GM21526 (cell line): Measurements from ENCODE around the gene DMKN.

ENCODE experiments used
- ATAC-seq: cut with Tn5 transposase; IDR thresholded peaks from one replicate; pipeline ENCODE4 v1.9.1; 2021; ENCODE audit warnings: moderate library complexity; ENCODE audit not compliant: unreplicated experiment, low FRiP score

DMKN gene

DNA sequence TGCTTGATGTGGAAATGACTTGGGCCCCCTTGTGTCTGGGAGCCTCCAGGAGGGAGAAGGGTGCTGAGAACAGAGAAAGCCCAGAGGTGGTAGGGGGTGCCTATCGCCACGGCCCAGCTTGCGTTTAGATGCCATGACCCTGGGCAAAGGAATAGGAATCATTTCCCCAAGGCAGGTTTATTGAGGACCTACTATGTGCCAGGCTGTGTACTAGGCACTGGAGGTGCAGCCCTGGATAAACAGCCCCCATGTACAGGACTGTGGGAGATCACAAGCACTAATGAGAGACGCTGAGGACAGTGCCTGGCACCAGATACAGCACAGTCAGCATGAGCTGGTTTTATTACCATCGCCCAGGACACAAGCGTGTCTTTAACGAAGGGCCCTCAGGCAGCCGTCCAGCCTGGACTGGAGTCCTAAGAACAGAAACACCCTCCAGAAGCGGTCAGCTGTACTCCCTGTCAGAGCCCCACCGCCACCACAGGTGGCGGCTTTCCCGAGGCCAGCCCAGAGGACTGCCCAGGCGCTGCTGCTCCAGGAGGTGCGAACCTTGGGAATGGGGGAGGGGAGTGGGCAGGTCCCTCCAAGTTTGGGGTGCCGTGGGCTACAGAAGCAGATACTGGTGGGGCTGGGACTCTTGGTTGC, 36.6 kb upstream of the DMKN start:
- ATAC-seq = no peak

DNA sequence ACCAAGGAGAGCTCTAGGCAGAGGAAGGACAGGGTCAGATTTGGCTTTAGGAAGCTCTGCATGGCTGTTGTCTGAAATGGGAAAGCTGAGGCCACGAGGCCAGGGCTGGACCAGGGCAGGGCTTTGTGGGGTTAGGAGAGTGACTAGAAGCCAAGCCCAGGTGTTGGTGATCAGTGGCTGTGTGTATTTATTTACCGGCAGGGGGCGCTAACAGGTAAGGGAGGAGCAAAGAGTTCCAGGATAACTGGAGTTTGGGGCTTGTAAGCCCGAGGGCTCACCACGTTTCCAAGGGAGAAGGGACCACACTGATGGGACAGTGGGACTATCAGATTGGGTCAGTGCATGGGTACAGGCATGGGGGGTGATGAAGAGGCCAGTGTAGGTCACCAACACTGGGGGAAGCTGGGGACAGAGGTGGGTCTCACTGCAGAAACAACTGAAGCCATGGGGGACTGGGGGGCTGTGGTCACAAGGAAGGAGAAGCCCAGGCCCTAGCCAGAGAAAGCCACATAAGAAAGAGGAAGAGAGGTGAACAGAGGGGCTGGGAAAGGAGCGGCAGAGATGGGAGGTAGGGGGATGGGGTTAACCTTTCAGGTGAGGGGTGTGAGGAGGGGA, 35.8 kb upstream of the DMKN start:
- ATAC-seq = no peak

DNA sequence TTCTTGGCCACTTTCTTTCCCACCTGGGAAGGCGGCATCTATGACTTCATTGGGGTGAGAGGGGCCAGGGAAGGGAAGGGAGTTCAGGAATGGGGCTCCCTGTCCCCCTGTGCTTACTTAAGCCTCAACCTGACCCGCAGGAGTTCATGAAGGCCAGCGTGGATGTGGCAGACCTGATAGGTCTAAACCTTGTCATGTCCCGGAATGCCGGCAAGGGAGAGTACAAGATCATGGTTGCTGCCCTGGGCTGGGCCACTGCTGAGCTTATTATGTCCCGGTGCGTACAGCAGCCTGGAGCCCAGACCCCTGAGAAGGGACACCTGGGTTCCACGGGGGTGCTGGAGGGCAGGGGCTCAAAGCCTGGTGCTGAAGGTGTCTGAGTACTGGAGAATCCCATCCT, 33.1 kb upstream of the DMKN start:
- no peak for ATAC-seq

DNA sequence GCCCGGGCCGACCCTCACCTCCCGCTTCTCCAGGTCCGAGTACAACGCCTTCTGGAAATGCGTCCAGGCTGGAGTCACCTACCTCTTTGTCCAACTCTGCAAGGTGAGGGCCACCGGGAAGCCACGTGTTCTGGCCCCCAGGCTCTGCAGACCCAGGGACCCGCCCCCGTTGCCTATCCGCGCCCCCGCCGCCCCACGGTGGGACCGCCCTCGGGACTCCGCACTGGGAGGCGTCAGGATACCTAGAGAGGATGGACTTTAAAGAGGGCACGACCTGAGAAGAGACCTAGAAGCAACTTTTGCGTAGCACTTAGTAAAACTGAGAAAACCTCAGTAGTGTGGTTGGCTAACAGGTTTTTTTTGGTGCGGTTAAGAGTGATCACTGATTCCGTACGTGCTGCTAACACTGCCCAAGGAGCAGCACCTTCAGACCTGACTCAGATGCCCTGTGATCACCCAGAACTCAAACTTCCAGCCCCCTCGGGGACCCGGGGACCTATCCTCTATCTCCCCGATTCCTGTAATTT, 32.5 kb upstream of the DMKN start:
- ATAC-seq = no peak

DNA sequence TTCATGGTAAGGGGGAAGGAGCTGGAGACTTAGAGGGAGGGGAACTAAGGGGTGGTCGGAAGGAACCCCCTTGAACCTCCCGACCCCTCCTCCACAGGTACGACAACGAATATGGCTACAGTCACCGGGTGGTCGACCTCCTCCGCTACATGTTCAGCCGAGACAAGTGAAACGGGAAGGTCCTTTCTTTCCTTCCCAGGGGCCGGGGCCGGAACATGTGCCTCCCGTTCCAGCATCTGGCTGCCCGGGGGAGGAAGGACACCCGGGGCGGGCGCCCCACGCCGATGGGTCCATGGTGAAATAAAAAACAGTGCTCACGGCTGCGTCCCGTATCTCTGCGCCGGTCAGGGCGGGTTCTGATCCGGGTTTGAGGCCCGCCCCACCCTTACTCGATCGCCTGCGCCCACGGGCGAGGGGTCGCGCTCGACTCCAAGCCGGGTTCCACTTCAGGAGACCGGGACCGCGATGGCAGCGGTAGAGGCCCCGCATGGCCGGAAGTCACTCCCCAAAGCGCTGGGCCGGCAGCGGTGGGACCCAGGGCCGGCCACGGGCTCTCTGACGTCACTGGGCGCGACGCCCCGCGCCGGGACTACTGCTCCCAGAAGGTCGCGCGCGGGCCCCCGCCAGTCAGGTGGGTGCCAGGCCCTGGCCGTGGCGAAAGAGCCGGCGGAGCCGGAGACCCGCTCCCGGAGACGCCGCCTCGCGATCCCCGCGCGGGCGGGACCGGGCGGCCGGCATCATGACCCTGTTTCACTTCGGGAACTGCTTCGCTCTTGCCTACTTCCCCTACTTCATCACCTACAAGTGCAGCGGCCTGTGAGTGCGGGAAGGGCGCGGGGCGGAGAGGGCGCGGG, 31.8 kb upstream of the DMKN start, which contains the start of gene TMEM147:
TSS of gene TMEM147 (plus strand) at position 626 of the 854 bp plus-strand sequence. CDS start at position 740, 114 bp downstream.
- no peak for ATAC-seq

DNA sequence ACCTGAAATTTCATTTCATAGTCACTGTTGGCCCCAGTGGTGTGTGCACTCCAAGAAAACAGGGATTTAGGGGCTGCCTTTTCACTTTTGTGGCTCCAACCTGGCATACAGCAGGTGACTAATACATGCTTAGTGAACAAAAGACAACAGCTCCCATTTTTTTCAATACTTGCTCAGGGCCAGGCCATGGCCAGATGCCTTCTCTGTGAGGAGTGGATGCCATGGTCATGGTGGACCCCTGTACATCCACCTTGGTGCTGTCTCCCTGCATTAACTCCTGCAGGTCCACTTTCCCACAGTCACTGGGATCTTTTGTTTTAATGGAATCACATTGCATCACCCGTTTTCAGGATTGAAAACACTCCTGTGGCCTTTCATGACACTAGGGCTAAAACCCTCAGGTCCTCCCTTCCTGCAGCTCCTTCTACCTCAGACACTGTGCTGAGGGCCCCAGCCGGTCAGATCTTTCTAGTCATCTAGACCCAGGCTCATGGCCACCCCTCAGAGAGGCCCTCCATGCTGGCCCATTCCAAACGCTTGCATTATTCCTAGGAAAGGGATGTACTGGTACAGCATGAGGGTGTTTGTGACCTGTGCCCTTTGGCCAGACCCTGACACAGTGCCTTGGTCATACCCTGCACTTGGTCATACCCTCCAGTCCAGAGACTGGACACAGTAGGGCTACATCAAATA, 30.8 kb upstream of the DMKN start:
- no peak for ATAC-seq

DNA sequence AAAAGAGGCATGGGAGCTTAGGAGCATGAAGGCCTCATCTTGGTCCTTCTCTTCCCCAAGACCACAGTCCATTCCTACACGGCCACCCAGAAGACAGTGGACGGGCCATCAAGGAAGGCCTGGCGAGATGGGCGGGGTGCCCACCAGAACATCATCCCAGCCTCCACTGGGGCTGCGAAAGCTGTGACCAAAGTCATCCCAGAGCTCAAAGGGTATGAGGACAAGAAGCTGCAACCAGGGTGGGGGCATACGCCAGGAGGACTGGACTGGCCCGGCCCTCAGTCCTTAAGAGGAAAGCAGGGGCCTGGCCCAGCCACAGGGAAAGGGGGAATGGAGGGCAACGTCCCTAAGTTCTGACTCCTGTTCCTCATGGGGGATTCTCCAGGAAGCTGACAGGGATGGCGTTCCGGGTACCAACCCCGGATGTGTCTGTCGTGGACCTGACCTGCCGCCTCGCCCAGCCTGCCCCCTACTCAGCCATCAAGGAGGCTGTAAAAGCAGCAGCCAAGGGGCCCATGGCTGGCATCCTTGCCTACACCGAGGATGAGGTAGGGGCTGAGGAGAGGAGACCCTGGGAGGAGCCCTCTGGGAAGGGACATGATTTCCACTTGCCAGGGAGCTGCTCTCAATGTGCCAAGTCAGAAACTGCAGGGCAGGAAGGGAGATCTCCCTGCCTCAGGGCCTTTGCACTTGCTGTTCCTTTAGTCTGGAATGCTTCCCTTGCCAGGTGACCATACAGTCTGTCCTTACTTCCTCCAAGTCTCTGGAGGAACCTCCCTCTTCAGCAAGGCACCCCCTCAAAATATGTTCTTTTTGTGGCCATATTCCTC, 30.0 kb upstream of the DMKN start:
- no peak for ATAC-seq

DNA sequence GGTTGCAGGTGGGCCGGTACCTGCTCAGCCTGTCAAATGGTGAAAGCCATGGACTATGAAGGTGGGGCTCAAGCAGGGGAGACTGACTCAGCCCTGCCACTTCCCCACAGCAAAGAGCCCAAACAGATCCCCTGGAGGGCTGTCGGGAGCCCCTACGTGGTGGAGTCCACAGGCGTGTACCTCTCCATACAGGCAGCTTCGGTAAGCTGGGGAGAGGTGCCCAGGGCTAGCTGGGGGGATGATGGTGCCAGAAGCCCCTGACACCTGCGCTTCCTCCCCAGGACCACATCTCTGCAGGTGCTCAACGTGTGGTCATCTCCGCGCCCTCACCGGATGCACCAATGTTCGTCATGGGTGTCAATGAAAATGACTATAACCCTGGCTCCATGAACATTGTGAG, 28.8 kb upstream of the DMKN start:
- no peak for ATAC-seq

DNA sequence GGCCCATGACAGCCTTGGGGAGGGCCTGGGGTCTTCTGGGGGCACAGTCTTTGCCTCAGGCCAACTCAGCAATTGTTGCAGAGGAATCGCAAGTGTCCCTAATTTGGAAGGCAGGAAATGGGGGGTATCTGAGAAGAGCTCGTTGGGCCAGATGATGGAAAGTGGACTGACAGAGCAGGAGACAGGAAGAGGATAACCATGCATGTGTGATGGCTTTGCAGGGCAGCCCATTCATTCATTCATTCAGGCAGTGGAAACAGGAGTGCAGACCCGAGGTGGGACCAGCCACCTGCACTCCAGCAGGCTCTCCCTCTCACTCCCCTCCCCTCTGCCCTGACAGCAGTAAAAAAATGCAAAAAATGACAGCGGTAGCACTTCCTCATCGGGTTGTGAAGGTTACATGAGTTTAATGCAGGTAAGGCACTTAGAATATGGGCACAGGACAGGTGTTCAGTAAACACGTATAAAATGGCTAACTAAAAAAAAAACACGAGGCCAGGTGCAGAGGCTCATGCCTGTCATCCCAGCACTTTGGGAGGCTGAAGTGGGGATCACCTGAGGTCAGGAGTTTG, 27.0 kb upstream of the DMKN start:
- ATAC-seq = no peak

DNA sequence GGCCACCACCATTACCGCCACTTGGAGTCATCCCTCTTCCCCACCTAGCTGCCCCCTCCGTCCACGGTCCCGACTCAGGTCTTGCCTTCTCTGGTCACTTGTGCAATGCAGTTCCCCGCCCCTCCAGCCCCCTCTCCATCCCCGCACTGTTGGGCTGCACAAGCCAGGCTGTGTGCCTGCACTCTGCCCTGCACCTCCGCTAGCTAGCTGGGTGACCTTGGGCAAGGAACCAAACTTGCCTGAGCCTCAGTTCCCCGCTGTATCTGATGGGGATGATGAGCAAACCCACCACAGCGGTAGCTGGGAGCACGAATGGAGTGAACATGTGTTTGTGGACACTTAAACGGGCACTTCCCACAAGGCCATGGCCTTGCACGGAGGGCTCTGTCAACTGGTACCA, 26.4 kb upstream of the DMKN start:
- ATAC-seq = no peak

DNA sequence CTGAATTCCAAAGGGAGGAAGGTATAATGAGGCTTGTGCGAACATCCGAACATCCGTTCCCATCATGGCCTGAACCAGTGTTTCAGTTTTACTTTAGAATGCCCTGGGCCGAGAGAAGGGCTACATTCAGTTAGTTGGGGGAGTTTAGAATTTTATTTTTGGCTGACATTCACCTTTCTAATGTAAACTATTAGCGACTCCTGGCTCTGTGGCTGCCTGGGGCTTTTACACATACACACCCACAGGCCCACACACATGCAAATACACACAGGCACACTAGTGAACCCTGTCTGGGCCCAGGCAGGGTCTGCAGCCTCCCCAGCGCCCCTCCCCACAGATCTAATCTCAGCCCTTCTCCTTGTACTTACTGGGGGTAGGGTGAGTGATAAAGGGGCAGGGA, 25.9 kb upstream of the DMKN start:
- no peak for ATAC-seq

DNA sequence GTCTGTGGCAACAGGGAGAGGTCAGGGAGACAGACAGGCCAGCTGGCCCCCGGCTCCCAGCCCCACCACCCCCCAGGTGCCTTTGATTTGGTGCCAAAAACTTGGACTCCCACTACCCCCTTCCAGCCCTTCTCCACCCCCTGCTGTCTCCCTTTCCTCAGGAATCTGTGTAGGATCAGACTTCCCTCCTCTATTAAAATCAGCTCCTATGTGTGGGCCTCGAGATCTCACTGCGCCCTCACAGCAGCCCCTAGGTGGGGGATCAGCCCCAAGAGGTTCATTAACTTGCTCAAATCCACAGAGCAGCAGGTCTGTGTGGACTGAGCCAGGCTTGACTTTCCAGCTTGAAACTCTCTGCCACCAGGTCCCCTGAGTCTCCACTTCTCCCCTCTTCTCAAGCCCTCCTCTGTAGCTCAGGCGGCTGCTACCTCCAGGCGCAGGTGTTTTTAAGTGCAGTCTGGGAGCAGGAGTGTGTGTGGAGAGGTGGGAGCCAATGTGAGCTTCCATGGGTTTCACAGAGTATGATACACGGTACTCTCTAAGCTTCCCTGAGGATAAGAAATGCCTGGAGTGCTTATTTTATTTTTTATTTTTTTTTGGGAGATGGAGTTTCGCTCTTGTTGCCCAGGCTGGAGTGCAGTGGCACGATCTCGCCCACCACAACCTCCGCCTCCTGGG, 21.5 kb upstream of the DMKN start:
- ATAC-seq = no peak

DNA sequence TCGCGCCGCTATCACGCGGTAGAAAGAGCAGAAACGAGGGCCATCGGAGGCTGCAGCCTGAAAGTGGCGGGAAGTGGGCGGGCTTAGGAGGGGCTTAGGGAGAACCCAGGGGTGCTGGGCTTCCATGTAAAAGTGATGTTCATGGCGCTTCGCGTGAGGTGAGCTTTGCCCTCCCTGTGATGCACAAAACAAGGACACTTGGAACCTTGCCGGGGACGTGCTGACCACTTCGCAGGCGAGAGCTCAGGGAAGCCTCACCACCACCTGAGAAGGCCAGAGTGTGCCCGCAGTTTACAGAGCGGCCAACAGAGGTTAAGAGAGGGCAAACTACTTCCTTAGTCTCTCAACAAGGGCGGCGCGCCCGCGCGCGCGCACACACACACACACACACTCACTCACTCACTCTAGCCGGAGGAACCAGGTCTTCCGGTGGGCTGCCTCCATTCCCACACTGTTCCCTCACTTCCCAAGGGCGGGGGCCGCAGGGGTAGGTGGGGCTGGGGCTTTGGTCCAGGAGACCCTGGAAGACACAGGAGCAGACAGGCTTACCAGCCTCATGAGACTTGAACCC, 20.5 kb upstream of the DMKN start:
- no peak for ATAC-seq

DNA sequence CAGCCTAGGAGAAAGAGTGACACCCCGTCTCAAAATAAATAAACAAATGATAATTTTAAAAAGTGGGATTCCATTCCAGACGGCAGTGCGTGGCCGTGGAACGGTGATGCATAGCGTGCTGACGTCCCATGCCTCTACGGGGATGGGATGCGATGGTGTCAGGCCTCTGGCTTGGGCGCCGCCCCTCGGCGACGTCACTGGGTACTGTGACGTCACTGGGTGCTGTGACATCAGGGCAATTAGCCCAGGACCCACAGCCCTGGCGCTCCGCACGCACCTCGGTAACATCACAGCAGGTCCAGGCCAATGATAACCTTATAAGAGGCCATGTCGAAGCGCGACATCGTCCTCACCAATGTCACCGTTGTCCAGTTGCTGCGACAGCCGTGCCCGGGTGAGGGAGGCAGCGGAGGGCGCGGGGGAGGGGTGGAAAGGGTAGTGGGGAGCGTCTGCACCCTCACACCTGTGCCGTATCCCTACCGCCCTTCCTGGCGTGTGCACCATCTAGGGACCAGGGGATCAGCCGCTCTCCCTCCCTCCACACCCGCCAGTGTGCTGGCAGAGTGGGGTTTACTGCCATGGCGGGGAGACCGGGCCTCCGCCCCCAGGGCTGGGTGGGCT, 19.9 kb upstream of the DMKN start, which contains the start of gene GAPDHS:
TSS of gene GAPDHS (plus strand) at position 256 of the 621 bp plus-strand sequence. CDS start at position 328, 72 bp downstream.
- ATAC-seq = no peak

DNA sequence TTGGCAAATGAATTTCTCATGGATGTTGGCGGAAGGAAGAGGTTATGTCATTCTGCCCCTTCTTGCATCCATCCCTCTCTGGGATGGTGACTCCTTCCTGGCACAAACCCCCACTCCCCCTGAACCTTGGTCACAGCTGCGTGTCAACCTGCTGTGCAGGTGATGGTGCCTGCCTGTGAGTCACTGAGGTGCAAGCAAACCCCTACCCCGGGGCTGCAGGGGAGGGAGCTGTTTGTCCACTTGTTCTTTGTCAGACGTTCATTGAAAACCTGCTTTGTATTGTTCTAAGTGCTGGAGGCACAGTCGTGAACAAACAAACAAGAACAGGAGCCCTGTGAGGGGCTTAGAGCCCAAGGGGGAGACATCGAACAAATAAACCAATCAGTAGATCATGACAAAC, 17.8 kb upstream of the DMKN start:
- no peak for ATAC-seq

DNA sequence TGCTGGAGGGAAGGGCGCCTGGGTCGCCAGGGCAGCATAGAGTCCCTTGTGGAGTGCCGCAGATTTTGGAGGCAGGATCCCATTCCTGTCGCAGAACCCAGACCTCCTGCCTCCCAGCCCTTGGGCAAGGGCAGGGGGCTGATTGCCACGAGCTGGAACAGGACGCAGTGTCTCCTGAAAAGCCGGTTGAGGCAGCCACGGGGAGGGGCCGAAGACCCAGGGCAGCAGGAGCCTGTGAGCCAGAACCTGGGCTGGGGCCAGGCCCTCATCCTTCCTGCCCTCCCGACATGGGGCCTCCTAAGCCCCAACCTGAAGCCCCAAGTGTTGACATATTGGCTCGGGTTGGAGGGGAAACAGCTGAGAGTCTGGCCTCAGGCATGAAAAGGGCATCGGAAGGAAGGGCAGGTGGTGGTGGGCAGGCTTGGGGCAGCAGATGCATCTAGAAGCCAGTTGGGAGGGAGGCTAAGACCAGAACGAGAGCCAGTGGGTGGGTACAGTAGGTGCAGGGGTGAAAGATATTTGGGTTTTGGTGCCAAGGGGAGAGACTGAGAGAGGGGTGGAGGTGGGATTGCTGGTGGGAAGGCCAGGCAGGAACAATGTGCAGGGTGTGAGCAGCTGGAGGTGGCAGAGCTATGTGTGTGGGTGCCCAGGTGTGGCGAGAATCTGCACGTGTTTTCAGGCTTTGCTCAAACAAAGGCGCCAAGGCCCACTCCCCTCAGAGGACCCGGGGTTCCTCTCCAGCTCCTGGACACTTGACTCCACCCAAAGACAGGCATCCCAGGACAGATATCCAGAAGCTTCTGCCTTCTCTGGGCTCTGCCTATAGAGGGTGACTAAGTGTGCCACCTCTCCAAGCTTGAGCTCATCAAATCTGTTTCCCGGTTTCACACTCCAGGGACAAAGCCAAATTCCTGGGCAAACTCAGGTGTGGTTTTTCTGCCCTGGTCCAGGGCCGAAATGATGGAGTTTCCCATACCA, 16.1 kb upstream of the DMKN start:
- ATAC-seq = no peak
